GM21526 (cell line): ENCODE measurements around the gene MARF1.

ENCODE experiments used
- ATAC-seq: cut with Tn5 transposase; IDR thresholded peaks from one replicate; pipeline ENCODE4 v1.9.1; 2021; ENCODE audit warnings: moderate library complexity; ENCODE audit not compliant: unreplicated experiment, low FRiP score

The MARF1 gene

GRCh38 chr16:15544405-15544804, 98.5 kb downstream of the MARF1 start:
- no peak for ATAC-seq
